A673 (cell line): ENCODE measurements around the gene RPL39. TPM values are rescaled to one million over a fixed set of nuclear protein-coding genes. Genes with fewer than 3 reads are reported as not detected.

Source experiments
- BruUV-seq: library from RNA; stranded (reverse); fragments of 400-500 nt; replicated peaks from 2 replicates; lab custom pipeline; 2021; lab: Mats Ljungman, UMichigan
- CTCF ChIA-PET: fragments of 300-600 bp; sonication (Branson Sonifier 250); formaldehyde crosslinking; loops from one replicate; lab custom pipeline; 2022; ENCODE audit warnings: antibody characterized with exemption; lab: Charles Lee
- POLR2A ChIA-PET: fragments of 300-600 bp; sonication (Branson Sonifier 250); formaldehyde crosslinking; loops from one replicate; lab custom pipeline; 2022; ENCODE audit warnings: antibody characterized with exemption; ENCODE audit not compliant: low non-redundant PET; lab: Charles Lee
- DNase-seq: peaks from one replicate; pipeline ENCODE4 v3.0.0-alpha.2; 2015; ENCODE audit warnings: low spot score
- H3K27ac ChIP-seq: fragments of 200-600 bp; sonication (generic); 2 replicates; pipeline ENCODE4 v1.5.1; 2016; ENCODE audit warnings: mixed run types, low read depth, mild to moderate bottlenecking, mixed read lengths, antibody characterized with exemption, low read length; ENCODE audit not compliant: poor library complexity, severe bottlenecking
- H3K27me3 ChIP-seq: fragments of 200-600 bp; sonication (generic); replicated peaks from 2 replicates; pipeline ENCODE4 v1.6.1; 2017; ENCODE audit warnings: mixed run types, low read depth, mild to moderate bottlenecking, mixed read lengths, antibody characterized with exemption, low read length; ENCODE audit not compliant: insufficient read depth, poor library complexity
- H3K36me3 ChIP-seq: fragments of 200-600 bp; sonication (generic); 2 replicates; pipeline ENCODE4 v1.6.1; 2016; ENCODE audit warnings: mixed run types, mild to moderate bottlenecking, mixed read lengths, antibody characterized with exemption, low read length; ENCODE audit not compliant: insufficient read depth, poor library complexity, severe bottlenecking
- H3K4me1 ChIP-seq: fragments of 200-600 bp; sonication (generic); 2 replicates; pipeline ENCODE4 v1.6.1; 2017; ENCODE audit warnings: mixed run types, mild to moderate bottlenecking, mixed read lengths, antibody characterized with exemption, low read length; ENCODE audit not compliant: insufficient read depth, poor library complexity, severe bottlenecking
- H3K4me3 ChIP-seq: fragments of 200-600 bp; sonication (generic); 2 replicates; pipeline ENCODE4 v1.5.1; 2016; ENCODE audit warnings: low read depth, mixed run types, mild to moderate bottlenecking, mixed read lengths, low read length; ENCODE audit not compliant: poor library complexity, severe bottlenecking
- H3K9me3 ChIP-seq: fragments of 200-600 bp; sonication (generic); 2 replicates; pipeline ENCODE4 v1.6.1; 2016; ENCODE audit warnings: mixed run types, low read depth, mild to moderate bottlenecking, mixed read lengths, antibody characterized with exemption, low read length; ENCODE audit not compliant: poor library complexity, severe bottlenecking
- CTCF ChIP-seq: fragments of 300-800, 200-600 bp; sonication (generic); conservative IDR thresholded peaks from 2 replicates; pipeline ENCODE4 v1.5.1; 2017; ENCODE audit warnings: low read depth, mild to moderate bottlenecking, antibody characterized with exemption, low read length, moderate library complexity, mixed read lengths
- EZH2 ChIP-seq: fragments of 200-600 bp; sonication (generic); IDR thresholded peaks from 2 replicates; pipeline ENCODE4 v1.6.1; 2017; ENCODE audit warnings: borderline replicate concordance, low read depth, mild to moderate bottlenecking, mixed read lengths, antibody characterized with exemption, low read length; ENCODE audit not compliant: poor library complexity, severe bottlenecking
- intact Hi-C: fragments of 100-400 bp; cut with micrococcal nuclease; formaldehyde crosslinking; loops from one replicate; pipeline ENCODE4 v1.10.0; 2022; ENCODE audit not compliant: unreplicated experiment
- total RNA-seq: library from RNA; stranded (reverse); gene quantifications from 2 replicates; pipeline ENCODE4 v1.2.3, GENCODE V29; 2021

RPL39 gene
- total RNA-seq, 1 experiment from 2014 or later: 1,742 TPM

GRCh38 chrX:119757979-119758730 lies 33.3 kb downstream of the RPL39 start, which contains the start of gene SOWAHD:
SOWAHD (plus strand) TSS chrX:119758588; CDS start chrX:119758668, 80 bp downstream.
- Histone ChIP-seq H3K27ac (no peak within 1 kb of the TSS), H3K27me3 (no peaks in the 10 kb centered on the region), H3K9me3 (no peaks in the 10 kb centered on the region), H3K4me1 (no peaks in the 10 kb centered on the region), H3K4me3 (peak within 1 kb of the TSS; percentile 55), H3K36me3 (no peaks in the 10 kb centered on the region)
- BruUV-seq: no TSS peak
- DNase-seq: no peak
- intact Hi-C loops: no loop called here
- TF ChIP-seq CTCF: no peak
- TF ChIP-seq EZH2: no peak
- ChIA-PET POLR2A (no interaction called here), CTCF (interaction anchor here (1.1 kb wide), 1 partner anchor 33 kb away, joined by 8 read pairs; the partner anchor contains the start of gene RPL39)

GRCh38 chrX:119757646-119757978 lies 33.8 kb downstream of the RPL39 start:
- Histone ChIP-seq H3K27ac (no peak overlapping the region), H3K4me1 (no peaks in the 10 kb centered on the region), H3K27me3 (no peaks in the 10 kb centered on the region), H3K4me3 (no peak overlapping the region), H3K36me3 (no peaks in the 10 kb centered on the region), H3K9me3 (no peaks in the 10 kb centered on the region)
- intact Hi-C loops: no loop called here
- no TSS peak for BruUV-seq
- no peak for DNase-seq
- CTCF ChIA-PET: no interaction called here
- TF ChIP-seq CTCF (no peak), EZH2 (no peak)
- POLR2A ChIA-PET: no interaction called here

GRCh38 chrX:119756926-119757635 lies 34.3 kb downstream of the RPL39 start:
- Histone ChIP-seq H3K4me3 (no peak overlapping the region), H3K9me3 (no peaks in the 10 kb centered on the region), H3K4me1 (no peaks in the 10 kb centered on the region), H3K36me3 (no peaks in the 10 kb centered on the region), H3K27ac (no peak overlapping the region), H3K27me3 (no peaks in the 10 kb centered on the region)
- POLR2A ChIA-PET: no interaction called here
- no TSS peak for BruUV-seq
- intact Hi-C loops: no loop called here
- CTCF ChIA-PET: no interaction called here
- DNase-seq: no peak
- TF ChIP-seq EZH2 (no peak), CTCF (no peak)
